Skeletal muscle cell (primary cell): Measurements from ENCODE around the gene APH1A.
"Not testable (repeated sequence)": the region's sequence is repeated elsewhere in the genome, so short reads cannot be mapped to it uniquely, and the experiment has no call there.

ENCODE experiments used
- DNase-seq: peaks from one replicate; pipeline ENCODE4 v3.0.0-alpha.2; 2010; ENCODE audit warnings: low read depth
- H3K4me3 ChIP-seq: 2 replicates; pipeline ENCODE4 v1.5.1; 2011; ENCODE audit warnings: low read depth, mild to moderate bottlenecking, control low read depth, low read length, moderate library complexity

Gene APH1A

DNA sequence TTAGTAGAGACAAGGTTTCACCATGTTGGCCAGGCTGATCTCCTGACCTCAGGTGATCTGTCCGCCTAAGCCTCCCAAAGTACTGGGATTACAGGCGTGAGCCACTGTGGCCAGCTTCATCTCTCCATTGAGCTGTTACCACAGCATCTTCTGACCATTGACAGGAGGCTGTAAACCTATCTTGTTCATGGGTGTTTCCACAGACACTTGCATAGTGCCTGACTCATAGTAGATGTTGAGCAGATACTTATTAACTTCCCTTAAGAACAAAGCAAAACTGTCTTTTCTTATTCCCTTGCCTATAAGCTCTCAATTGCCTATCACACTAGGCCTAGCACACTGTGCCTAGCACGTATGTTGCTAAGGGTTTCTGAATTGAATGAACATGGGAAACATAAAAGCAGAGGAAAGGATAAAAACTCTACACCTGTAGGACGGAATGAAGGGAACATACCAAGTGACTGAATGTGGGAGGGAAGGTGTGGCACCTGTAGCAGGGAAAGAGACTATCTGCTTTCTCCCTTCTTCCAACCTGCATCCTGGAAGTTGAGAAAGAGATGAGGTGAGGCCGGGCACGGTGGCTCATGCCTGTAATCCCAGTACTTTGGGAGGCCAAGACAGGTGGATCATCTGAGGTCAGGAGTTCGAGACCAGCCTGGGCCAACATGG lies 2.6 kb upstream of the APH1A start:
- no peak overlapping the region for H3K4me3 ChIP-seq
- no peak for DNase-seq

DNA sequence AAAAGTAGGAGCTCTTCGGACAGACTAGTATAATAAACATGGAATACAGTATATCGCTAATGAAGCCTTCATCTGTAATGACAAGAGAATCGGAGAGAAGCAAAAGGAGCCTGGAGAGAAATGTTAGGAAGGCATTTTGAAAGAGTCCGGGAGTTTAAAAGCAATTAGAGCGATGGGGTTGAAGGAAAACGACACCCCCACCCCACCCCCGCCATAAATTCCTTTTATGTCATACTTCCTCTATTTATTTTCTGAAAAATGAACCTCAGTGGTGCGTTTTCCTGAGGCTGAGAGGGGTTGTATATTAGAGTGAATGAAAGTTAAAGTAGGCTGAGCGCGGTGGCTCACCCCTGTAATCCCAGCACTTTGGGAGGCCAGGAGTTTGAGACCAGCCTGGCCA lies 635 bp upstream of the APH1A start:
- DNase-seq: no peak
- peak overlapping the region; percentile 98 for H3K4me3 ChIP-seq

- H3K4me3 ChIP-seq: peak overlapping the region; percentile 98
- DNase-seq: no peak
These were observed 494 bp downstream of the APH1A start for GRCh38 chr1:150268340-150268704.

GRCh38 chr1:150267896-150268295 lies 920 bp downstream of the APH1A start:
- peak overlapping the region; percentile 98 for H3K4me3 ChIP-seq
- DNase-seq: no peak

DNA sequence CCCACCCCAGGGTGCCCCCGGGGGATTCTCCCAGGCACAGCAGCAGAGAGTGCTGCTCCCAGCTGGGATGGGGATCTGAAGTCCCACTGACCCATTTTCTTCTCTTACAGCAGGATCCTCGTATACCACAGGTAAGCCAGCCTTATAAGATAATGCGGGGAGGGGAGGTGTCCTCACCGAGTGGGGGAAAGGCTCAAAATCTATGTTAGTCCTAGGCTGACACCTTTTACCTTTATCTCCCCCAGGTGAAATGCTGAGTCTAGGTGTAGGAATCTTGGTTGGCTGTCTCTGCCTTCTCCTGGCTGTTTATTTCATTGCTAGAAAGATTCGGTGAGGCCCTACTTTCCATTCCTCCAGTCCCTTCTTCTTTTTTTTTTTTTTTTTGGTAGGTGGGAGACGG lies 5.3 kb downstream of the APH1A start:
- DNase-seq: no peak
- H3K4me3 ChIP-seq: no peak overlapping the region

- no peak for DNase-seq
- no peak overlapping the region for H3K4me3 ChIP-seq
These were observed 6.2 kb downstream of the APH1A start for GRCh38 chr1:150262388-150263320.

GRCh38 chr1:150261367-150261766 lies 7.4 kb downstream of the APH1A start:
- H3K4me3 ChIP-seq: no peak overlapping the region

GRCh38 chr1:150259758-150260669 lies 8.8 kb downstream of the APH1A start:
- H3K4me3 ChIP-seq: no peak overlapping the region
- DNase-seq: no peak

More at GRCh38 chr1:150261367-150261766, 7.4 kb downstream of the APH1A start:
- no peak for DNase-seq

DNA sequence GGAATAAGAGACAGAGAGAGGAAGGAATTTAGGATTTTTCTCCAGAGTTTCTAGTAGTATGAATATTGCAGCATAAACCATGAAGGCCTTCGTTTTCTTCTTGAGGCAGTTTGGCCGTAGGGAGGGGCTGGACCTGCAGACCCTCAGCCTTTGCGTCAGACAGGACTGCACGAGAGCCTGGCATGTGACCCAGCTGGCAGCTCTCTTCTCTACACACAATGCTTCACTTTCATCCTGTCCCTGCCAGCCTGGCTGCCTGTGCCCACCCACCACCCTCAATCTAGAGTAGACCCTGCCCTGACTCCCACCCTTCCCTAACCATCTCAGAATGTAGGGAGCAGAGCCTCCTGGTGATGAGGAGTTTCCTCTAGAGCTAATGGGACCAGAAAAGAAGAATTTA lies 9.6 kb downstream of the APH1A start:
- no peak overlapping the region for H3K4me3 ChIP-seq

GRCh38 chr1:150257624-150258585 lies 10.9 kb downstream of the APH1A start, which contains the start of gene CA14:
TSS of gene CA14 (plus strand) at chr1:150257774. CDS start at chr1:150258129, 355 bp downstream.
- DNase-seq: no peak
- H3K4me3 ChIP-seq: no peak within 1 kb of the TSS

More for the DNA sequence above, 9.6 kb downstream of the APH1A start:
- no peak for DNase-seq

DNA sequence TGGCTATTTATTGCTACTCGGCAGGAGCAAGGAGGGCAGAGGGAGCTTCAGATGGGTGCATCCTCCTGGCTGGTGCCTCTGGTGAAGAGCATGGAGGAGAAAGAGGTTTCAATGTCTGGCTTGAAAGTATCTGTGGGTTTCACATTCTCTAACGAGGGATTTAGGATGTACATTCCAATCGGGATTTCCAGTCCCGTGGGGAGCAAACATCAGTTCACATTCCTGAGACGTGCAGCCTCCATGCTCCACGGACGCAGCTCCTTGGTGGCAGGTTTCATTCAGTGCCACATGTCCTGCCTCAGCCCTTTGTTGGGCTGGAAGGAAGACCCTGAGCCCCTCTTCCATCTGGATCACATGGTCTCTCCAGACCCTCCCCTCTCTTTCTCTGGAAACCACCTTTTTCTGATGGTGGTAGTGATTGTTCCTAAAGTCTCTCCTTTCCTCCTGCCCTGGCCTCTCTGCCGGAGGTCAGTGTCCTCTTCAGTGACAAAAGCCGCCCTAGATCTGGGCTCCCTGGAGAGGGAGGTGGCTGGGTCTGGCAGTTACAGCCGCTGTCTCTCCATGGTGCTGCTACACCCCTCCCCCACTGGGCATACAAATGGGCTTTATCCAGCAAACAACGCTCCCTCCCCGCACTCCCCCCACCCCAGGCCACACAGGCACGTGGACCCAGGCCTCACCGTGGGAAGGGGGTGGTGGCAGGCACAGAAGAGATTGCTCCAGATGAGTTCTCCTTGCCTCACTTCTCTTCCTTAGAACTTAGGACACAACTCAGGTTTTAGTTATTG lies 12.1 kb downstream of the APH1A start:
- DNase-seq: no peak
- no peak overlapping the region for H3K4me3 ChIP-seq

GRCh38 chr1:150256198-150256553 lies 12.6 kb downstream of the APH1A start:
- DNase-seq: no peak
- H3K4me3 ChIP-seq: no peak overlapping the region

DNA sequence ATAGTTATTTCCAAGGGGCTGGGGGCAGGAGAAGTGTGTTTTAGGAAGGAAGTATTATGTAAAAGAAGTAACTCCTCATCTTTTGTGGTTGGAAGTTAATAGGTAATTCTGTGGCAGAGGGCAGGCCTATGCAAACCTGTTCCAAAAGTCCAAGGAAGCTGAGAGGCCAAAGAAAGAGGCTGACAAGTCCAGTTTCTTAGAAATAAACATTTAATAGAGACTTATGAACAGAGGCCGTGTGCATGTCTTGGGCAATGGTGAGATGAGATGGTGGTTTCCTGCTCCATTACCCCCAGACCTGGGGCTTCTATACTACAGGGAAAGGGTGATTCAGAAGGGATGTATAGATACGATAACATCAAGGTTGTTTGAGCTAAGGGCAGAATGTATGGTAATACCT lies 18.9 kb downstream of the APH1A start:
- no peak for DNase-seq
- H3K4me3 ChIP-seq: no peak overlapping the region

- no peak for DNase-seq
- no peak overlapping the region for H3K4me3 ChIP-seq
These were observed 25.8 kb downstream of the APH1A start for GRCh38 chr1:150243003-150243402.

DNA sequence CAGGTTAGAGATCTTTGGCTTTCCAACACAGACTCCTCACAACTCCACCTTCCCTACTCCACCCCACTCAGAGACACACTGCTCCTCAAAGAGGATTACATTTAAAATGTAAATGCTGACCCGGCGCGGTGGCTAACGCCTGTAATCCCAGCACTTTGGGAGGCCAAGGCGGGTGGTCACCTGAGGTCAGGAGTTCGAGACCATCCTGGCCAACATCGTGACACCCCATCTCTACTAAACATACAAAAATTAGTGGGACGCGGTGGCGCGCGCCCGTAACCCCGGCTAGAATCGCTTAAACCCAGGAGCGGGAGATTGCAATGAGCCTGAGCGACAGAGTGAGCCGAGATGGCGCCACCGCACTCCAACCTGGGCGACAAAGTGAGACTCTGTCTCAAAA lies 31.1 kb downstream of the APH1A start:
- no peak for DNase-seq
- H3K4me3 ChIP-seq: no peak overlapping the region

DNA sequence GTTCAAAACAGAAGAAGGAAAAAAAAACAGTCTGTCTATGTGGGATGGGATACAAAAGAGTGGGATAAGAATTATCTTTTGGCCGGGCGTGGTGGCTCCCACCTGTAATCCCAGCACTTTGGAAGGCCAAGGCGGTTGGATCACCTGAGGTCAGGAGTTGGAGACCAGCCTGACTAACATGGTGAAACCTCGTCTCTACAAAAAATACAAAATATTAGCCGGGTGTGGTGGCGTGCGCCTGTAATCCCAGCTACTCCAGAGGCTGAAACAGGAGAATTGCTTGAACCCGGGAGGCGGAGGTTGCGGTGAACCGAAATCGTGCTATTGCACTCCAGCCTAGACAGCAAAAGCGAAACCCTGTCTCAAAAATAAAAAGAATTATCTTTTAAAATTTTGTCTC lies 31.6 kb downstream of the APH1A start:
- not testable (repeated sequence) for DNase-seq

DNA sequence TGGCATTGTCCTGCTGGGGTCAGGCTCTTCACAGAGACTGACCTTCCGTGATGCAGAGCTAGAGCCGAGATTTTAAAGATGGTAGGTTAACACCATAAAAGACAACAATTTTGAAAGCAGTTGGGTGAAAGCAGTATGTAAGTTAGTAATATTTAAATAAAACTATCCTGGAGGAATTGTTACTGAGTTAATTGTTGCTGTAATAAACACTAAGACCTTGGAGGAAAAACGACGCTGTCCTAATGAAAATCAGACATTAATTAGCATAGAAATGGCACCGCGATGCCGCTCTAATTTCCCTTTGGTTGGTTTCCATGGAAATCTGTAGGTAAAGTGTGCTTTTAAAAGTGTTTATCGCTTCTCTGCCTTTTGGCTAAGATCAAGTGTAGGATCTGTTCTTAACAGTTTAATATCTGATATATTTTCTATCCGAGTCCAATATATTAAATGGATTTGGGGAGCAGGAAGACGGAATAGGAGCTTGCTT lies 32.2 kb downstream of the APH1A start:
- DNase-seq: no peak

More for the DNA sequence above, 31.6 kb downstream of the APH1A start:
- not testable (repeated sequence) for H3K4me3 ChIP-seq

More for the DNA sequence above, 32.2 kb downstream of the APH1A start:
- H3K4me3 ChIP-seq: peak overlapping the region; percentile 91
